Natural killer cell (primary cell): ENCODE data around the gene ATF5. TPM values are rescaled to one million over a fixed set of nuclear protein-coding genes. Genes with fewer than 3 reads are reported as not detected.

Experiments used
- ATAC-seq, 3 donors: fragments of 150-1000 bp in 2 of 3; fragments of 200-7000 bp in 1 of 3; cut with Tn5 transposase; 1 replicate in 1 of 3; 2 replicates in 2 of 3; pipeline ENCODE4 v1.10.0; 2021; ENCODE audit warnings: mild to moderate bottlenecking in 2 of 3, moderate library complexity in 2 of 3
- DNase-seq, 2 donors: peaks; one replicate each; pipeline versions ENCODE4 v3.0.0 to v3.0.0-alpha.2; 2013 to 2021; ENCODE audit warnings: mixed read lengths in 1 of 2
- H3K27ac ChIP-seq: one replicate; pipeline ENCODE4 v1.5.1; 2013; ENCODE audit warnings: mild to moderate bottlenecking, low read length
- H3K27me3 ChIP-seq: one replicate; pipeline ENCODE4 v1.6.1; 2013; ENCODE audit warnings: low read length; ENCODE audit not compliant: control insufficient read depth, insufficient read depth
- H3K36me3 ChIP-seq: one replicate; pipeline ENCODE4 v1.6.1; 2013; ENCODE audit warnings: low read length; ENCODE audit not compliant: control insufficient read depth, insufficient read depth
- H3K4me1 ChIP-seq: one replicate; pipeline ENCODE4 v1.6.1; 2013; ENCODE audit warnings: low read length; ENCODE audit not compliant: control insufficient read depth, insufficient read depth
- H3K4me3 ChIP-seq: one replicate; pipeline ENCODE4 v1.5.1; 2013; ENCODE audit warnings: low read length
- H3K9me3 ChIP-seq: one replicate; pipeline ENCODE4 v1.6.1; 2013; ENCODE audit warnings: low read length; ENCODE audit not compliant: control insufficient read depth, insufficient read depth
- H3K27ac Mint-ChIP-seq, 2 donors: one replicate each; pipeline ENCODE4 v1.8.0; 2022; ENCODE audit warnings: mild to moderate bottlenecking in 2 of 2, mixed read lengths in 2 of 2, moderate library complexity in 1 of 2
- H3K27me3 Mint-ChIP-seq, 2 donors: one replicate each; pipeline ENCODE4 v1.8.0; 2022; ENCODE audit warnings: low read depth in 2 of 2, mixed read lengths in 2 of 2
- H3K36me3 Mint-ChIP-seq: one replicate; pipeline ENCODE4 v1.8.0; 2022; ENCODE audit warnings: mixed read lengths
- H3K4me1 Mint-ChIP-seq, 2 donors: one replicate each; pipeline ENCODE4 v1.8.0; 2022; ENCODE audit warnings: mixed read lengths in 2 of 2
- H3K4me3 Mint-ChIP-seq: one replicate; pipeline ENCODE4 v1.8.0; 2022; ENCODE audit warnings: mild to moderate bottlenecking, moderate library complexity, mixed read lengths
- H3K9me3 Mint-ChIP-seq, 2 donors: one replicate each; pipeline ENCODE4 v1.8.0; 2022; ENCODE audit warnings: mixed read lengths in 2 of 2
- CTCF ChIP-seq: fragments of 200-600 bp; IDR thresholded peaks from one replicate; pipeline ENCODE4 v1.8.0; 2022; ENCODE audit warnings: antibody characterized with exemption
- WGBS: methylation state at CpG from one replicate; pipeline ENCODE4 v1.1.7; 2013; ENCODE audit warnings: missing lambda C conversion rate; ENCODE audit not compliant: insufficient coverage; 5-methylcytosine and 5-hydroxymethylcytosine counted together
- intact Hi-C: fragments of 100-400 bp; cut with micrococcal nuclease; formaldehyde crosslinking; loops from one replicate; pipeline ENCODE4 v1.14.2; 2022
- total RNA-seq, 4 donors: library from RNA; stranded (reverse); fragments of 120-200 nt in 1 of 4; gene quantifications; one replicate each; pipeline versions ENCODE4 v1.2.3 to v1.2.4, GENCODE V29; 2013 to 2022

The ATF5 gene
- total RNA-seq, 3 donors from 2014 or later (not counting 1 experiment from before 2014, with no cell fraction given): 11.7 to 15.4 (median 14.2) TPM

- Histone ChIP-seq H3K27ac (no peak overlapping the region), H3K9me3 (no peaks in the 10 kb centered on the region), H3K27me3 (no peaks in the 10 kb centered on the region), H3K4me1 (peaks cover 13% of the 10 kb centered on the region), H3K36me3 (peaks cover 21% of the 10 kb centered on the region), H3K4me3 (no peak overlapping the region)
- Mint-ChIP-seq H3K36me3 (no peaks in the 10 kb centered on the region), H3K27me3 (no peaks in the 10 kb centered on the region), H3K9me3 (no peaks in the 10 kb centered on the region), H3K27ac (no peak overlapping the region), H3K4me1 (peaks cover 0 to 8% of the 10 kb centered on the region in 2 donors), H3K4me3 (no peak overlapping the region)
- no peak for ATAC-seq
- no peak for DNase-seq
- intact Hi-C loops: no loop called here
- TF ChIP-seq CTCF: no peak
- 90% methylated on average over 50 of the region's 54 CpGs for WGBS
These were observed 41.1 kb upstream of the ATF5 start for GRCh38 chr19:49887665-49888509.

GRCh38 chr19:49888510-49888824, 40.5 kb upstream of the ATF5 start:
- no peaks in the 10 kb centered on the region for H3K9me3 Mint-ChIP-seq
- TF ChIP-seq CTCF: no peak
- no peak for ATAC-seq
- H3K27ac ChIP-seq: no peak overlapping the region
- H3K4me1 Mint-ChIP-seq: peaks cover 0 to 8% of the 10 kb centered on the region in 2 donors
- WGBS: 88% methylated on average over 18 of the region's 18 CpGs
- no peaks in the 10 kb centered on the region for H3K27me3 ChIP-seq
- peaks cover 15% of the 10 kb centered on the region for H3K36me3 ChIP-seq
- no peaks in the 10 kb centered on the region for H3K27me3 Mint-ChIP-seq
- intact Hi-C loops: no loop called here
- H3K27ac Mint-ChIP-seq: no peak overlapping the region
- no peaks in the 10 kb centered on the region for H3K36me3 Mint-ChIP-seq
- DNase-seq: no peak
- no peak overlapping the region for H3K4me3 Mint-ChIP-seq
- H3K4me1 ChIP-seq: peaks cover 13% of the 10 kb centered on the region
- no peaks in the 10 kb centered on the region for H3K9me3 ChIP-seq
- H3K4me3 ChIP-seq: no peak overlapping the region

GRCh38 chr19:49889038-49889686, 39.8 kb upstream of the ATF5 start:
- DNase-seq: no peak
- H3K4me1 Mint-ChIP-seq: peaks cover 0 to 8% of the 10 kb centered on the region in 2 donors
- no peak overlapping the region for H3K4me3 Mint-ChIP-seq
- Histone ChIP-seq H3K36me3 (peaks cover 8% of the 10 kb centered on the region), H3K4me1 (peaks cover 13% of the 10 kb centered on the region), H3K27me3 (no peaks in the 10 kb centered on the region), H3K27ac (no peak overlapping the region), H3K4me3 (no peak overlapping the region), H3K9me3 (no peaks in the 10 kb centered on the region)
- no peak for ATAC-seq
- no peak overlapping the region for H3K27ac Mint-ChIP-seq
- TF ChIP-seq CTCF: no peak
- WGBS: 93% methylated on average over 23 of the region's 23 CpGs
- H3K9me3 Mint-ChIP-seq: no peaks in the 10 kb centered on the region
- H3K27me3 Mint-ChIP-seq: no peaks in the 10 kb centered on the region
- intact Hi-C loops: no loop called here
- no peaks in the 10 kb centered on the region for H3K36me3 Mint-ChIP-seq
